GM12878 (cell line): ENCODE results near the gene FBXW12.

Source experiments
- BRCA1 ChIP-seq: IDR thresholded peaks from 2 replicates; pipeline ENCODE4 v1.6.1; 2011; ENCODE audit warnings: low read depth, low read length, improper control_type of control experiment
- CREB1 ChIP-seq: IDR thresholded peaks from 2 replicates; pipeline ENCODE4 v1.6.1; 2012; ENCODE audit warnings: low read depth, mild to moderate bottlenecking, inconsistent platforms
- CTCF ChIP-seq, 3 experiments: IDR thresholded peaks in 2 of 3; conservative IDR thresholded peaks in 1 of 3; 2 replicates each; pipeline ENCODE4 v1.5.1; 2011; ENCODE audit warnings: low read depth in 3 of 3, low read length in 3 of 3, mild to moderate bottlenecking in 3 of 3, control low read depth in 2 of 3, moderate library complexity in 2 of 3, inconsistent platforms in 1 of 3, mixed read lengths in 1 of 3; ENCODE audit not compliant: control insufficient read depth in 2 of 3, insufficient read depth in 1 of 3; ENCODE audit errors: extremely low read depth in 1 of 3
- MYB ChIP-seq: fragments of 150-350 bp; IDR thresholded peaks from 2 replicates; pipeline ENCODE4 v1.6.1; 2014; ENCODE audit warnings: mild to moderate bottlenecking, low read depth, low read length, borderline replicate concordance
- NFIC ChIP-seq: IDR thresholded peaks from 2 replicates; pipeline ENCODE4 v1.6.1; 2012; ENCODE audit warnings: low read depth, mild to moderate bottlenecking, inconsistent platforms, low read length, moderate library complexity
- PML ChIP-seq: IDR thresholded peaks from 2 replicates; pipeline ENCODE4 v1.6.1; 2012; ENCODE audit warnings: low read length, inconsistent platforms
- RAD21 ChIP-seq: IDR thresholded peaks from 2 replicates; pipeline ENCODE4 v1.6.1; 2011; ENCODE audit warnings: mild to moderate bottlenecking, low read depth, low read length, moderate library complexity; ENCODE audit not compliant: insufficient read depth
- SUPT20H ChIP-seq: IDR thresholded peaks from 2 replicates; pipeline ENCODE4 v1.6.1; 2011; ENCODE audit warnings: low read depth, mild to moderate bottlenecking, low read length, moderate library complexity, borderline replicate concordance; ENCODE audit not compliant: control insufficient read depth
- ZNF622 ChIP-seq: fragments of 450-650 bp; IDR thresholded peaks from 2 replicates; pipeline ENCODE4 v1.6.1; 2017; ENCODE audit warnings: mild to moderate bottlenecking, inconsistent platforms
- ZZZ3 ChIP-seq: IDR thresholded peaks from 2 replicates; pipeline ENCODE4 v1.6.1; 2011; ENCODE audit warnings: low read depth; ENCODE audit not compliant: control insufficient read depth, insufficient read length

- TF ChIP-seq CTCF (IDR thresholded peaks at IDR 0.05 in 2 of 3, conservative IDR thresholded peaks at IDR 0.05 in 1 of 3; ENCODE audit: control insufficient read depth in 2 of 3, extremely low read depth in 1 of 3, insufficient read depth in 1 of 3, low read depth in 3 of 3, low read length in 3 of 3) (peak; percentile 7 to 20 (median 9); a peak in 3 of 6 replicates), ZZZ3 (no peak), CREB1 (no peak), ZNF622 (no peak), NFIC (no peak), SUPT20H (no peak), RAD21 (no peak), BRCA1 (no peak), PML (no peak), MYB (no peak)
Measured at GRCh38 chr3:48408823-48409281, 36.8 kb downstream of the FBXW12 start.
